ENCODE data around the gene ESRRG.

The ESRRG gene

DNA sequence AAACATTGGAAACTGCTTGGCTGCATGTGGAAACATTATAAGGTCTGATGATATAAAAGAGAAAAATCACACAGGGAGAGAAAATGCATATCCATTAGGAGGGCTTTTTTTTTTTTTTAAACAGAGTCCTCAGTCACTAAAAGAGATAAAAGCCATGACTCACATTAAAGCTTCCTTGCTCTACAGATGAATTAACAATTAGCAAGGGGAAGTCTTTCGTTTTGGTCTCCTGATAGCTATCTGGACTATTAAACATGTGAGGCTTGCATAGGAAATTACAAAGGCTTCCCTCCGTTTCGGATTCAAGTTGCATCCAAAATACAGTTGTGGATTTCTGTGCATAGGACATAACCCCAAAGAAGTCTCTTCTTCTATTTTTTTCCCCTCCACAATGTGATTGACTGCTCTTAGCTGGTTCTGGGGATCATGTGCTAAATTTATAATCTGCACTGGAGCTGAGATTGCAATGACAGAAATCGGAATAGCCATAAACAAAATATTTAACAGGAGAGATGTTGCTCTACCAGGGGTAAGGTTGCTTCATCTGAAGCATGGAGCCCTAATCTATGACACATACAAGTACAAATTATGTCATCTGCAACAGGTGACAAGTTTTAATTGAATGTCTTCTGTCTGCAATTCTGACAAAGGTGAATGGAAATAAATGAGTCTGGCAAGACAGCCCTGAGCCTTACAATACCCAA, 146.8 kb downstream of the ESRRG start:
- no peak for ATAC-seq (replicated peaks; ENCODE audit: extremely low read depth, poor library complexity, severe bottlenecking)
- H3K4me1 Mint-ChIP-seq: no peaks in the 10 kb centered on the region
- H3K27me3 Mint-ChIP-seq: no peaks in the 10 kb centered on the region
- H3K27ac Mint-ChIP-seq (ENCODE audit: low read depth): no peak overlapping the region
- peaks cover 14% of the 10 kb centered on the region for H3K9me3 Mint-ChIP-seq
- H3K4me3 Mint-ChIP-seq: no peak overlapping the region
- no peak for DNase-seq (ENCODE audit: low spot score in 2 of 2)
- H3K36me3 Mint-ChIP-seq (ENCODE audit: insufficient read depth): peaks cover 2% of the 10 kb centered on the region

DNA sequence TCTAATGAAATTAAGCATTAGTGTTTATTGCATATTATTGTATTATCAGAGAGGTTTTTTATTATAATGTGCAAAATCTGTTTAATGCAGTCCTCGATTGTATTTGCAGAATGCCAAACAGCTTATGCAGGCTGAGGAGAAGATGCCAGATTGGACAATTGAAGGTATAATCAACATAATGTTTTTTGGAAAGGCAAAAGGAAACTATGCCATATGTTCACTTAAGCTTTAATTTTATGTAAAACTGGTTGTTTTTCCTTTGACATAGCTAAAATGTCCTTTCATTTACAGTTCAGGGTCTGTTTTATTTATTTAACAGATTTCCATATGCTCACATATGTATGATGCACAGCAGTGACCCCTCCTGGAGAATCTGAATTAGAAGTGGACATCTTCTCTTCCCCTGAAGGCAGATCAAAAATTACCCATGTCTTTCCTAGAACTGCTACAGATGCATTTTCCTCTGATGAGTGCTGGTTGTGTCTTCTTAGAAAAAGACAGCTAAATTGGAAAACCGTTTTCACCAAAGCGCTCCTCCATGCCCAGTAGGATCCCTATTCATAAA, 156.5 kb downstream of the ESRRG start:
- H3K36me3 Mint-ChIP-seq (ENCODE audit: insufficient read depth): no peaks in the 10 kb centered on the region
- H3K27ac Mint-ChIP-seq (ENCODE audit: low read depth): no peak overlapping the region
- H3K4me1 Mint-ChIP-seq: no peaks in the 10 kb centered on the region
- no peak for DNase-seq (ENCODE audit: low spot score in 2 of 2)
- H3K27me3 Mint-ChIP-seq: no peaks in the 10 kb centered on the region
- no peak overlapping the region for H3K4me3 Mint-ChIP-seq
- H3K9me3 Mint-ChIP-seq: no peaks in the 10 kb centered on the region
- no peak for ATAC-seq (replicated peaks; ENCODE audit: extremely low read depth, poor library complexity, severe bottlenecking)

DNA sequence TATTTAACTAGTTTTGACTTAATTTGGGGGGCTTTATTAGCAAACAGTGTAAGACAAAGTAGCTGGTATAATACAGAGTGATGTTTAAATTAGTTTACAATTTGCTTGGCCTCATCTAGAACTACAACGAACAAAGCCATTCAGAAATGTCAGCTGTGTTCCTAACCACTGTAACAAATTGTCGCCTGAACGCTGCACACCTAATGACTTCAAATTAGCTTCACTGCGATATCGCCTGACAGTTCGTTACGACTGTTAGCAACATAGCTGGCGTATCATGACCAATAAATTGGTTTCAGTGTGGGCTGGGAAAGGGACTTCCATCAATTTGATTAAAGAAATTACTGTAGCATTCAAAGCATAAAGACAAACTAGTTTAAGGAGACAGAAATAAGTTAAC, 160.1 kb downstream of the ESRRG start:
- no peak for ATAC-seq (replicated peaks; ENCODE audit: extremely low read depth, poor library complexity, severe bottlenecking)
- no peak overlapping the region for H3K27ac Mint-ChIP-seq (ENCODE audit: low read depth)
- DNase-seq (ENCODE audit: low spot score in 2 of 2): no peak
- H3K36me3 Mint-ChIP-seq (ENCODE audit: insufficient read depth): no peaks in the 10 kb centered on the region
- H3K9me3 Mint-ChIP-seq: no peaks in the 10 kb centered on the region
- no peak overlapping the region for H3K4me3 Mint-ChIP-seq
- H3K4me1 Mint-ChIP-seq: no peaks in the 10 kb centered on the region
- H3K27me3 Mint-ChIP-seq: no peaks in the 10 kb centered on the region

DNA sequence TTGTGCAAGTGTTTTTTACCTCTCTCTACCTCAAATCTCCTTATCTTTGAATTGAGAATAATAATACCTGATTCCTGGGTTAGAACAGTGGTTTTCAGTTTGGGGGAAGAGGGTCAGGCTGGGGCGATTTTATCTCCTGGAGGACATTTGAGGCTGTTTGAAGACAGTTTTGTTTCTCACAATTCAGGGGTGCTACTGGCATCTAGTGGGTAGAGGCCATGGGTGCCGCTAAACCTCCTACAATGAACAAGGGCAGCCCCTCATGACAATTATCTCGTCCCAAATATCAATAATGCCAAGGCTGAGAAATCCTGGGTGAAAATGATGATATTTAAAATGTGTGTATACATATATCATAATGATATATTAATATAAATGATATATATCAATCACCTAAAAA, 160.8 kb downstream of the ESRRG start:
- no peaks in the 10 kb centered on the region for H3K27me3 Mint-ChIP-seq
- DNase-seq (ENCODE audit: low spot score in 2 of 2) (no peak), ATAC-seq (replicated peaks; ENCODE audit: extremely low read depth, poor library complexity, severe bottlenecking) (no peak)
- H3K36me3 Mint-ChIP-seq (ENCODE audit: insufficient read depth): no peaks in the 10 kb centered on the region
- no peaks in the 10 kb centered on the region for H3K4me1 Mint-ChIP-seq
- no peak overlapping the region for H3K27ac Mint-ChIP-seq (ENCODE audit: low read depth)
- no peaks in the 10 kb centered on the region for H3K9me3 Mint-ChIP-seq
- no peak overlapping the region for H3K4me3 Mint-ChIP-seq

DNA sequence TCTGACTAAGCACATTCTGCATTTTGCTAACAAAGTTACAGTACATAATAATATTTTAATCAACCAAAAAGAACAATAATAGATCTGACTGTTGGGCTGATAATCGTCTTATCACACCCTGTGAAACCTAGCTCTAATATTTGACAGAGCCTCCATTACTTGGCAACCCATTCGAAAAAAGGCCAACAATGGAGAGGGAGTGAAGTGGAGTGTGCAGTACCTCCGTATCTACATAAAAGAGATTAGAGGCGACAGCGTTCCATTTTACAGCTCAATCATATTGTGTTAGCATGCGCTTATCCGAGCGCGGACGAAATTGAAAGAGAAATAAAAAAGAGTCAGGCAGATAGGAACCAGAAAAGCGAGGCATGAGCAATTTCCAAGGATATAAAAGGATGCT, 162.7 kb downstream of the ESRRG start:
- no peaks in the 10 kb centered on the region for H3K36me3 Mint-ChIP-seq (ENCODE audit: insufficient read depth)
- H3K27ac Mint-ChIP-seq (ENCODE audit: low read depth): no peak overlapping the region
- H3K4me3 Mint-ChIP-seq: no peak overlapping the region

DNA sequence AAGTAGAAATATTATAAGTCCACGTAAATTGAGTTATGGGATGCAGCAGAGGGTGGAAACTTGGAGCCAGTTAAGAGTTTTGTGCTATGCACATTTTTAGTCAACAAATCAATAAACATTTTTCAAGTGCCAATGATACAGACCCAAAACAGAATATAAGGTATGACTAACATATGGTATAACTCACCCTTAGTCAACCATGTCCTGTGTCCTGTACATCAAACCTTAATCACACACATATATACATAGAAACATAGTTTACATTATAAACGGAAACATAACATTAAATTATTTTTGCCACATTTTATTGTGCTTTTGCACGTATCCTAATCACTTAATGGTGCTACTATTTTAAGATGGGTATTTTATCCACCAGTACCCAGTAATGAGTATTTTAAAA, 163.9 kb downstream of the ESRRG start:
- no peak for ATAC-seq (replicated peaks; ENCODE audit: extremely low read depth, poor library complexity, severe bottlenecking)
- H3K27ac Mint-ChIP-seq (ENCODE audit: low read depth): no peak overlapping the region
- no peaks in the 10 kb centered on the region for H3K4me1 Mint-ChIP-seq
- H3K36me3 Mint-ChIP-seq (ENCODE audit: insufficient read depth): no peaks in the 10 kb centered on the region
- DNase-seq (ENCODE audit: low spot score in 2 of 2): no peak
- no peaks in the 10 kb centered on the region for H3K9me3 Mint-ChIP-seq
- no peak overlapping the region for H3K4me3 Mint-ChIP-seq
- no peaks in the 10 kb centered on the region for H3K27me3 Mint-ChIP-seq

More for the DNA sequence above, 162.7 kb downstream of the ESRRG start:
- DNase-seq (ENCODE audit: low spot score in 2 of 2): no peak
- ATAC-seq (replicated peaks; ENCODE audit: extremely low read depth, poor library complexity, severe bottlenecking): no peak
- H3K27me3 Mint-ChIP-seq: no peaks in the 10 kb centered on the region
- no peaks in the 10 kb centered on the region for H3K4me1 Mint-ChIP-seq
- no peaks in the 10 kb centered on the region for H3K9me3 Mint-ChIP-seq

DNA sequence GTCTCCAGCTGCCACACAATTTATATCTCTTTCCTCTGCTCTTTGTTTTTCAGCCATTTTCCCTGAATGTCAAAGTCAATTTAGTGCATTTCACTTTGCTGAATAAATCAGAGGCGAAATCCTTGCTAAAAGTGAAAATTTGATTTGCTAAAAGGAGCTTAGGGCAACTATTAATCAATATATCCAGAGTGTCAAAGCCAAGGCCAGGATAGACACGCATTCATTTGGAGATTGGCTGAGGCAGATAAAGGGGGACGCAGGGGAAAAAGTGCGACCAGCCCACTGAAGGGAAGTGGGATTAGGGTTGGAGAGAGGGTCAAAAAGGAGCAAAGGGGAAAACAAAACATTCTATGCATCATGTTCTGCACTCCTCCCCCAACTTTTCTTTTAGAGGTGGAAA, 167.6 kb downstream of the ESRRG start:
- H3K4me3 Mint-ChIP-seq: no peak overlapping the region
- no peaks in the 10 kb centered on the region for H3K36me3 Mint-ChIP-seq (ENCODE audit: insufficient read depth)
- no peaks in the 10 kb centered on the region for H3K4me1 Mint-ChIP-seq
- ATAC-seq (replicated peaks; ENCODE audit: extremely low read depth, poor library complexity, severe bottlenecking): no peak
- no peaks in the 10 kb centered on the region for H3K9me3 Mint-ChIP-seq
- no peak overlapping the region for H3K27ac Mint-ChIP-seq (ENCODE audit: low read depth)
- no peaks in the 10 kb centered on the region for H3K27me3 Mint-ChIP-seq
- no peak for DNase-seq (ENCODE audit: low spot score in 2 of 2)

DNA sequence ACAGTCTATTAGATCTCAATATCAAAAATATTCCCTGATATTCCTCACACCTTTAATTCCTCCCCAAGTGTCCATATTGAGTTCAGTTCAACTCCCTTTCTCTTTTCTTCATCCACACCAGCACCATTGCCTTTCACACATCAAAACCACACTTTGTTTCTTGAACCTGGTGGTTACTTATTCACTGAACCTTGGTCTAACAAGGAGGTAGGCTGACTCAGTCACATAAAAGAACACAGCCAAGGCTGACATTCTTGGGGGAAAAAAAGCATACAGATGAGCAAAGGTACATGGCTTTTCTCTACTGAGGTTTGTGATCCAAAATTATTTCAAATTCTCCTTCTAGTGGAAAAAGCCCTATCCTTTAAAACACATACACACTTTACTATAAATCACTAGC, 168.3 kb downstream of the ESRRG start:
- Mint-ChIP-seq H3K27ac (ENCODE audit: low read depth) (no peak overlapping the region), H3K36me3 (ENCODE audit: insufficient read depth) (no peaks in the 10 kb centered on the region), H3K4me3 (no peak overlapping the region), H3K9me3 (no peaks in the 10 kb centered on the region), H3K4me1 (no peaks in the 10 kb centered on the region), H3K27me3 (no peaks in the 10 kb centered on the region)
- ATAC-seq (replicated peaks; ENCODE audit: extremely low read depth, poor library complexity, severe bottlenecking) (no peak), DNase-seq (ENCODE audit: low spot score in 2 of 2) (no peak)

DNA sequence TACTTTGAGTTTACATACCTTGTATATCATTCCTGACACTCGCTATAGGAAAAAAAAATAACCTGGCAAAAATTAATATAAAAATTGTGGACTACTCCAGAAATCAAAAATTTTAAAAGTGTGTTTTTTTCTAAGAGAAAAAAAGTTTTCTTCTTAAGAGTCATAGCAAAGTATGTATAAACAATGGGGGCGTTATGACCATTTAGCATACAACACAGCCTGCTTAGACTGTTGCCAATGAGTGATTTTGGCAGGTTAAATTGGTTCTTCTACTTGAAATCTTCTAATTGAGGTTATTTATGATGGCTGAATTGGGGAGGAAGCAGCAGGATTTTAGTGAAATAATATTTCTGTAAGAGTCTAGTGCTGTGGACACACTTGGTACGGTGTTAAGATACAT, 169.5 kb downstream of the ESRRG start:
- H3K9me3 Mint-ChIP-seq: peaks cover 7% of the 10 kb centered on the region
- no peaks in the 10 kb centered on the region for H3K27me3 Mint-ChIP-seq
- DNase-seq (ENCODE audit: low spot score in 2 of 2) (no peak), ATAC-seq (replicated peaks; ENCODE audit: extremely low read depth, poor library complexity, severe bottlenecking) (no peak)
- no peaks in the 10 kb centered on the region for H3K36me3 Mint-ChIP-seq (ENCODE audit: insufficient read depth)
- H3K4me3 Mint-ChIP-seq: no peak overlapping the region
- H3K4me1 Mint-ChIP-seq: no peaks in the 10 kb centered on the region
- no peak overlapping the region for H3K27ac Mint-ChIP-seq (ENCODE audit: low read depth)

DNA sequence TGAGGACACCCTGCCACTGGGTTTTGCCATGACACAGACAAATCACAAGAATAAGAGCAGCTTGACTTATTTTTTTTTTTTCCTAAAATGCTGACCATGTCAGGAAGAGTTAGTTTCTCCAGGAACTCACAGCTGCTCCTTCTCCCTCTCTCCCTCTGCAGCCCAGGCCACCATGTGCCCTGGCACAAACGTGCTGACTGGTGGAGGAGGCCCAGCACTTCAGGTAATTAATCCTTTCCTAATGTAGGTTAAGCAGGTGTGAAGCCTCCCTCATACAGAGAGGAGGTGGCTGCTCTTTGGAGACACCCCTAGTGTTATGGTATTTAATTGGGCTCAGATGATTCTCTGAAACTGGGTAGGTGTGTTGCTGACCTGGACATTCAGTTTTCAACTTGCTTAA, 170.2 kb downstream of the ESRRG start:
- Mint-ChIP-seq H3K4me3 (no peak overlapping the region), H3K4me1 (no peaks in the 10 kb centered on the region), H3K27me3 (no peaks in the 10 kb centered on the region), H3K27ac (ENCODE audit: low read depth) (no peak overlapping the region), H3K36me3 (ENCODE audit: insufficient read depth) (no peaks in the 10 kb centered on the region), H3K9me3 (peaks cover 12% of the 10 kb centered on the region)
- DNase-seq (ENCODE audit: low spot score in 2 of 2) (no peak), ATAC-seq (replicated peaks; ENCODE audit: extremely low read depth, poor library complexity, severe bottlenecking) (no peak)

DNA sequence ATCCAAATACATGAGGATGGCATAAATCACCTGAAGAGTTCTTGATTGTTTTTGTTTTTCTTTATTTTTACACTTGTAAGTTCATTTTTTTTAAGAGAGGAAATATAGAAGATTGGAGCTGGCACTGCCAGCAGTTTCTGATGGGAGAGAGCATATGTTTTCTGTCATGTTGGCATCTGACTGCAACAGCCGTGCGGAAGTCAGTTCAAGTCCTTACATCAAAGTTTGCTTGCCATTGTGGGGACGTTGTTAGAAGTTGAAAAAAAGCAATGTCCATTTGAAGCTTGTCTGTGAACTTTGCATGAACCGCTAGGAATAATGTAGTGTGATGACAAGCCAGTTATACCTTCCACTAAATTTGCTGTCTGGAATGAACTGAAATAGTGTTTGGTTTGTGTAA, 173.4 kb downstream of the ESRRG start:
- DNase-seq (ENCODE audit: low spot score in 2 of 2) (no peak), ATAC-seq (replicated peaks; ENCODE audit: extremely low read depth, poor library complexity, severe bottlenecking) (no peak)
- H3K36me3 Mint-ChIP-seq (ENCODE audit: insufficient read depth): no peaks in the 10 kb centered on the region
- peaks cover 12% of the 10 kb centered on the region for H3K9me3 Mint-ChIP-seq
- no peak overlapping the region for H3K27ac Mint-ChIP-seq (ENCODE audit: low read depth)
- H3K27me3 Mint-ChIP-seq: no peaks in the 10 kb centered on the region
- no peaks in the 10 kb centered on the region for H3K4me1 Mint-ChIP-seq
- no peak overlapping the region for H3K4me3 Mint-ChIP-seq

DNA sequence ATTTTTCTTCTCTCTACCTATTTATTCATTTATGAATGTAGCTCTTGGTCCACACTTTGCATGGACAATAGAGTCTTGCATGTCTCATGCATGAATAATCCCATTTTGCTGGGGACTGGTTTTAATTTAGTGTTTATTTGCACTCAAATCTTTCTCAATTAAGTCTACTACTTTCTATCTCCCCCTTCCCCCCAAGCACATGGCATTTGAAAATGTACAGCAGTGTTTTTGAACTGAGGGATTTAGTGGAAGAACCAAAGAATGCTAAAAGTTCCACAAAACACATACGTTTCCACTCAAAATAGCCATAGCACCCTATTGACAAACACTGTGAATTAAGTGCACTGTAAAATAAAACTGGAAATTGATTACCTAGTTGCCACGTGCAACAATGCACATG, 180.5 kb downstream of the ESRRG start:
- Mint-ChIP-seq H3K4me1 (no peaks in the 10 kb centered on the region), H3K9me3 (peaks cover 10% of the 10 kb centered on the region), H3K4me3 (no peak overlapping the region), H3K27me3 (no peaks in the 10 kb centered on the region), H3K27ac (ENCODE audit: low read depth) (no peak overlapping the region), H3K36me3 (ENCODE audit: insufficient read depth) (no peaks in the 10 kb centered on the region)
- DNase-seq (ENCODE audit: low spot score in 2 of 2) (no peak), ATAC-seq (replicated peaks; ENCODE audit: extremely low read depth, poor library complexity, severe bottlenecking) (no peak)

DNA sequence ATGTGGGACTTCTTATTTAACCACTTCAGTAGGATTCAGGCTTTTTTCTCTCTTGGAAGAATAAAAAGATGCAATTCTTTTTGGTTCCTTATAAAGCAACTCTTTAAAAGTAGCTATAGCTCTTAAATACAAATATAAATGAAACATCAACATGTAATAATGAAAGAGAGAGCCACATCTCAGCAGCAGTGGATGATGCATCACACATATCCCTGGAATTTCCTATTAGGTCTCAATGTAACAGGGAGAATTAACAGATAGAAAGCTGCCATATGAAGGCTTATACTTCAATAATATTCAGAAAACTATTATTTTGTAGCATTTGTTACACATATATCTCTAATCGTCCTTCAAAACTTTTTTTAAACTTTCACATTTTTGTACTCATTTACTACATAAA, 181.0 kb downstream of the ESRRG start:
- no peak overlapping the region for H3K4me3 Mint-ChIP-seq
- H3K9me3 Mint-ChIP-seq: peaks cover 11% of the 10 kb centered on the region
- no peaks in the 10 kb centered on the region for H3K4me1 Mint-ChIP-seq
- H3K27ac Mint-ChIP-seq (ENCODE audit: low read depth): no peak overlapping the region
- ATAC-seq (replicated peaks; ENCODE audit: extremely low read depth, poor library complexity, severe bottlenecking): no peak
- DNase-seq (ENCODE audit: low spot score in 2 of 2): no peak
- H3K36me3 Mint-ChIP-seq (ENCODE audit: insufficient read depth): no peaks in the 10 kb centered on the region
- no peaks in the 10 kb centered on the region for H3K27me3 Mint-ChIP-seq

Measured in central memory CD8-positive, alpha-beta T cell (primary cell).